Endodermal cell (in vitro differentiated cells): ENCODE measurements around the gene ADRM1. TPM values are rescaled to one million over a fixed set of nuclear protein-coding genes. Genes with fewer than 3 reads are reported as not detected.
A peak's percentile ranks its signal among the peaks of the same experiment; 100 is the strongest.

ENCODE experiments used
- DNase-seq: peaks from one replicate; pipeline ENCODE4 v3.0.0-alpha.2; 2017
- H3K27ac ChIP-seq: 2 replicates; pipeline ENCODE4 v1.5.1; 2013; ENCODE audit warnings: mild to moderate bottlenecking, low read depth, low read length, moderate library complexity
- H3K27me3 ChIP-seq: 2 replicates; pipeline ENCODE4 v1.6.1; 2013; ENCODE audit warnings: mild to moderate bottlenecking, low read length, moderate library complexity; ENCODE audit not compliant: insufficient read depth, control insufficient read depth, poor library complexity, severe bottlenecking
- H3K36me3 ChIP-seq: 2 replicates; pipeline ENCODE4 v1.7.0; 2013; ENCODE audit warnings: mild to moderate bottlenecking, low read length, moderate library complexity; ENCODE audit not compliant: control insufficient read depth, insufficient read depth
- H3K4me1 ChIP-seq: one replicate; pipeline ENCODE4 v1.7.0; 2013; ENCODE audit warnings: low read length; ENCODE audit not compliant: control insufficient read depth, insufficient read depth
- H3K4me3 ChIP-seq: 2 replicates; pipeline ENCODE4 v1.5.1; 2013; ENCODE audit warnings: mild to moderate bottlenecking, low read length, moderate library complexity
- H3K9ac ChIP-seq: 2 replicates; pipeline ENCODE4 v1.6.1; 2013; ENCODE audit warnings: mild to moderate bottlenecking, low read length, moderate library complexity; ENCODE audit not compliant: poor library complexity, severe bottlenecking; ENCODE audit errors: extremely low read depth
- H3K9me3 ChIP-seq: 2 replicates; pipeline ENCODE4 v1.6.1; 2013; ENCODE audit warnings: mild to moderate bottlenecking, low read length, moderate library complexity; ENCODE audit not compliant: control insufficient read depth
- H3K27ac Mint-ChIP-seq: 2 replicates; pipeline ENCODE4 v1.8.0; 2020; ENCODE audit warnings: mixed read lengths
- H3K27me3 Mint-ChIP-seq: 2 replicates; pipeline ENCODE4 v1.8.0; 2021; ENCODE audit warnings: mild to moderate bottlenecking, mixed read lengths; ENCODE audit not compliant: insufficient read depth
- H3K36me3 Mint-ChIP-seq: 2 replicates; pipeline ENCODE4 v1.8.0; 2020; ENCODE audit warnings: low read depth, mixed read lengths
- H3K4me1 Mint-ChIP-seq: 2 replicates; pipeline ENCODE4 v1.8.0; 2020; ENCODE audit warnings: mixed read lengths
- H3K4me3 Mint-ChIP-seq: 2 replicates; pipeline ENCODE4 v1.8.0; 2020; ENCODE audit warnings: mild to moderate bottlenecking, moderate library complexity, mixed read lengths
- H3K9me3 Mint-ChIP-seq: 2 replicates; pipeline ENCODE4 v1.8.0; 2020; ENCODE audit warnings: mild to moderate bottlenecking, mixed read lengths
- WGBS, 2 experiments: methylation state at CpG; one replicate each; pipeline versions ENCODE4 v1.1.5 to v1.1.7; 2013; ENCODE audit warnings: missing lambda C conversion rate in 2 of 2, mixed read lengths in 1 of 2; ENCODE audit not compliant: insufficient coverage in 1 of 2, insufficient read length in 1 of 2; 5-methylcytosine and 5-hydroxymethylcytosine counted together
- total RNA-seq, 2 donors: library from RNA; stranded (reverse); fragmentation: NEBNext Ultra II Directional in 1 of 2; extraction: Animal tissue kit (Norgen Biotek cat#: 25700) in 1 of 2; gene quantifications; 2 replicates in 1 of 2; 3 replicates in 1 of 2; pipeline ENCODE4 v1.2.1, GENCODE V29; 2021
- TF ChIP-seq, protein P1 (sequence below): fragments of 200-600 bp; sonication (generic); conservative IDR thresholded peaks from 2 replicates; pipeline ENCODE4 v1.5.0; 2021; ENCODE audit warnings: antibody characterized with exemption, mild to moderate bottlenecking

Gene ADRM1
- total RNA-seq, 2 donors from 2014 or later, result 105 to 106 TPM

DNA sequence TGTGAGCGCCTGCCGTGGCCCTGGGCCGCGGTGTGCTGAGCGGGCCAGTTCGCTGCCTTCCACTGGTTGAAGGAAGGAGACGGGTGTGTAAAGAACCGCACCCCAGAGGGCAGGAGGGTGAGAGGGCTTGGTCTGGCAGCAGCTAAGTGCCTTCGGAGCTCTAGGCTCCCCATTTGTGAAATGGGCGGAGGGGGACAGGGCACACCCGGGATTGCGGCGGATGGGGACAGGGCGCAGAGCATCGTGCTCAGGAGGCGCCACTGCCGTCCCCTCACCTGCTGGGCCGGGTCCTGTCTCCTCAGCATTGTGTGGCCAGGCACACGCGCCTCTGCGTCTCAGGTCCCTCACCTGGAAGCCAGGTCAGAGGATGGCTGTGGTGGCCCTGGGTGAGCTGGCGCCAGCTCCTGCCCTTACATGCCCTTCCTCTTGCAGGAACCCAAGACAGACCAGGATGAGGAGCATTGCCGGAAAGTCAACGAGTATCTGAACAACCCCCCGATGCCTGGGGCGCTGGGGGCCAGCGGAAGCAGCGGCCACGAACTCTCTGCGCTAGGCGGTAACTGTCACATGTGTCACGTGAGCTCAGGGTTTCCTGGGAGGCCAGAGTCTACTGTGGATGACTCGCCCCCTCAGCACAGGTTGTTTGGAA, 3.1 kb downstream of the ADRM1 start:
- peak overlapping the region; percentile 98 for H3K4me3 ChIP-seq
- no peaks in the 10 kb centered on the region for H3K27me3 ChIP-seq
- H3K27ac Mint-ChIP-seq, result peak overlapping the region; percentile 79
- no peak overlapping the region for H3K27ac ChIP-seq
- peaks cover 46% of the 10 kb centered on the region for H3K36me3 ChIP-seq
- peaks cover 13% of the 10 kb centered on the region for H3K4me1 ChIP-seq
- TF ChIP-seq, protein P1, sequence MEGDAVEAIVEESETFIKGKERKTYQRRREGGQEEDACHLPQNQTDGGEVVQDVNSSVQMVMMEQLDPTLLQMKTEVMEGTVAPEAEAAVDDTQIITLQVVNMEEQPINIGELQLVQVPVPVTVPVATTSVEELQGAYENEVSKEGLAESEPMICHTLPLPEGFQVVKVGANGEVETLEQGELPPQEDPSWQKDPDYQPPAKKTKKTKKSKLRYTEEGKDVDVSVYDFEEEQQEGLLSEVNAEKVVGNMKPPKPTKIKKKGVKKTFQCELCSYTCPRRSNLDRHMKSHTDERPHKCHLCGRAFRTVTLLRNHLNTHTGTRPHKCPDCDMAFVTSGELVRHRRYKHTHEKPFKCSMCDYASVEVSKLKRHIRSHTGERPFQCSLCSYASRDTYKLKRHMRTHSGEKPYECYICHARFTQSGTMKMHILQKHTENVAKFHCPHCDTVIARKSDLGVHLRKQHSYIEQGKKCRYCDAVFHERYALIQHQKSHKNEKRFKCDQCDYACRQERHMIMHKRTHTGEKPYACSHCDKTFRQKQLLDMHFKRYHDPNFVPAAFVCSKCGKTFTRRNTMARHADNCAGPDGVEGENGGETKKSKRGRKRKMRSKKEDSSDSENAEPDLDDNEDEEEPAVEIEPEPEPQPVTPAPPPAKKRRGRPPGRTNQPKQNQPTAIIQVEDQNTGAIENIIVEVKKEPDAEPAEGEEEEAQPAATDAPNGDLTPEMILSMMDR, result no peak
- no peak for DNase-seq
- H3K4me1 Mint-ChIP-seq, result peaks cover 14% of the 10 kb centered on the region
- H3K9me3 Mint-ChIP-seq, result peaks cover 1% of the 10 kb centered on the region
- 91 to 93% methylated on average over 27 to 33 of the region's 33 CpGs for WGBS, 2 experiments
- H3K9me3 ChIP-seq, result no peaks in the 10 kb centered on the region
- H3K36me3 Mint-ChIP-seq, result peaks cover 36% of the 10 kb centered on the region
- H3K4me3 Mint-ChIP-seq, result peak overlapping the region; percentile 87
- no peak overlapping the region for H3K9ac ChIP-seq
- no peaks in the 10 kb centered on the region for H3K27me3 Mint-ChIP-seq

DNA sequence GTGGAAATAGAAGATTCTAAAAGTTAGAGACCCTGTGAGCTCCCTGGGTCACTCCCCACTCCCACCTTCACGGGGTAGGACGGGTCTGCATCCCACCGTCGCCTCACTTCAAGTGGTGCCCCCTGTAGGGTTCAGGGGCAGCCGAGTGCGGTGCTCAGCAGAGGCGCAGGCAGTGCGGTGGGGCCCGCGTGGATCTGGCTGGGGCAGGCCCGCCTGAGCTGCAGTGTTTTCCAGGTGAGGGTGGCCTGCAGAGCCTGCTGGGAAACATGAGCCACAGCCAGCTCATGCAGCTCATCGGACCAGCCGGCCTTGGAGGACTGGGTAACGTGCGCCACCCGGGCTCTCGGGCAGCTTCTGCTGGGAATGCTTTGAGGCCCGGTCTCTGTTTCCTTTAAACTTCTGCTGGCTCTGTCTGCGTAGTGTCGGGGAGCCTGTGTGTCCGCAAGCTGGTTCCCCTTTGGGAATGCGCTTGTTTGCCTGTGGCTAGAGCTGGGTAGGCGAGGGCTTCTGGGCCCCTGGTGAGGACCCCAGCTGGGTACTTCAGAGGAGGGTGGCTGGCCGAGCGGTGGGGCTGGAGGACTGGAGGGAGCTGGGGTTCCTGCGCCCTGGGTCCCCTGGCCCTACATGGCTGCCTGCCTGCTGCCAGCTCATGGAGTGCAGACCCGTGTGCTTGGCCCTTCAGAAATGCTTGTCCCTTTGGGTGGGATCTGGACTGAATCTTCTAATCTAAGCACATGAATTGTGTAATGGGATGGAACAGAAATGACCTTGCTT, 3.8 kb downstream of the ADRM1 start:
- H3K4me3 ChIP-seq, result no peak overlapping the region
- peaks cover 36% of the 10 kb centered on the region for H3K36me3 Mint-ChIP-seq
- peaks cover 13% of the 10 kb centered on the region for H3K4me1 ChIP-seq
- no peaks in the 10 kb centered on the region for H3K27me3 Mint-ChIP-seq
- no peaks in the 10 kb centered on the region for H3K9me3 ChIP-seq
- H3K36me3 ChIP-seq, result peaks cover 46% of the 10 kb centered on the region
- no peak overlapping the region for H3K27ac ChIP-seq
- 93 to 97% methylated on average over 16 to 27 of the region's 27 CpGs for WGBS, 2 experiments
- H3K9me3 Mint-ChIP-seq, result peaks cover under 1% of the 10 kb centered on the region
- no peak overlapping the region for H3K9ac ChIP-seq
- H3K4me1 Mint-ChIP-seq, result peaks cover 14% of the 10 kb centered on the region
- peak overlapping the region; percentile 52 for H3K27ac Mint-ChIP-seq
- DNase-seq, result no peak
- TF ChIP-seq, protein P1, result no peak
- no peak overlapping the region for H3K4me3 Mint-ChIP-seq
- H3K27me3 ChIP-seq, result no peaks in the 10 kb centered on the region

DNA sequence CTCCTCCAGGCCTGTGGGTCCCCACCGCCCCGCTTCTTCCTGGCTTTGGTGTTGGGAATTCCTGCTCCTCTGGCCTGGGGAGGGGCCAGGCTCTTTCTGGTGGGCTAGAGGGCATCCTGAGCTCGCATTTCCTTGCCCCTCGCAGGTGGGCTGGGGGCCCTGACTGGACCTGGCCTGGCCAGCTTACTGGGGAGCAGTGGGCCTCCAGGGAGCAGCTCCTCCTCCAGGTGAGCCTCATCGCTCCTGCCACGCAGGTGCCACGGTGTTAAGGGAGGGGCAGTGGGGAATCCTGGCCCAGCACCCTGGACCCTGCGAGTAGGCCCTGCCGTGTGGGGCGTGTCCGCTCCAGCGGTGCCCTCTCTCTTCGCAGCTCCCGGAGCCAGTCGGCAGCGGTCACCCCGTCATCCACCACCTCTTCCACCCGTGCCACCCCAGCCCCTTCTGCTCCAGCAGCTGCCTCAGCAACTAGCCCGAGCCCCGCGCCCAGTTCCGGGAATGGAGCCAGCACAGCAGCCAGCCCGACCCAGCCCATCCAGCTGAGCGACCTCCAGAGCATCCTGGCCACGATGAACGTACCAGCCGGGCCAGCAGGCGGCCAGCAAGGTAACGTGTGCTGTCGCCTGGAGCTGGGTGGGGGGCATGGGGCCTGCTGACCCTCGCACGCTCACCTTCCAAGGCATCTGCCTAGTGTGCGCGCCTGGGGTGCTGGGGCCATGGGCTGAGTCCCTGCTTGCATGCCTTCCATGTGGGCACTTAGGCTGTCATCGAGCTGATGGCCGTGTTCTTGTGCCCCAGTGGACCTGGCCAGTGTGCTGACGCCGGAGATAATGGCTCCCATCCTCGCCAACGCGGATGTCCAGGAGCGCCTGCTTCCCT, 4.7 kb downstream of the ADRM1 start:
- no peak overlapping the region for H3K9ac ChIP-seq

More for the DNA sequence above, 4.7 kb downstream of the ADRM1 start:
- Mint-ChIP-seq H3K27me3 (no peaks in the 10 kb centered on the region), H3K4me1 (peaks cover 14% of the 10 kb centered on the region), H3K27ac (no peak overlapping the region), H3K4me3 (no peak overlapping the region), H3K9me3 (no peaks in the 10 kb centered on the region), H3K36me3 (peaks cover 36% of the 10 kb centered on the region)
- Histone ChIP-seq H3K27ac (no peak overlapping the region), H3K27me3 (no peaks in the 10 kb centered on the region), H3K4me3 (no peak overlapping the region), H3K9me3 (no peaks in the 10 kb centered on the region), H3K4me1 (peaks cover 13% of the 10 kb centered on the region), H3K36me3 (peaks cover 46% of the 10 kb centered on the region)
- DNase-seq, result no peak
- TF ChIP-seq, protein P1, result no peak
- 94 to 98% methylated on average over 36 to 42 of the region's 42 CpGs for WGBS, 2 experiments
